HEK293T (cell line): ENCODE data around the gene CYP1B1.

Experiments used
- CTCF ChIA-PET: fragments of 350-600 bp; formaldehyde crosslinking; extraction: SDS; loops from one replicate; lab custom pipeline; 2021; ENCODE audit warnings: antibody characterized with exemption, inconsistent platforms; lab: Yijun Ruan, JAX
- POLR2A ChIA-PET: fragments of 350-600 bp; formaldehyde crosslinking; extraction: SDS; loops from one replicate; lab custom pipeline; 2020; ENCODE audit warnings: antibody characterized with exemption, inconsistent platforms; lab: Yijun Ruan, JAX
- DNase-seq: peaks from one replicate; pipeline ENCODE4 v3.0.0; 2012; ENCODE audit warnings: mixed read lengths; ENCODE audit errors: extremely low spot score
- ARNT ChIP-seq: fragments of 450-650 bp; IDR thresholded peaks from 2 replicates; pipeline ENCODE4 v1.6.1; 2017; ENCODE audit warnings: mild to moderate bottlenecking
- BHLHE40 ChIP-seq: fragments of 450-650 bp; IDR thresholded peaks from 2 replicates; pipeline ENCODE4 v1.6.1; 2016; ENCODE audit warnings: mild to moderate bottlenecking, moderate library complexity, borderline replicate concordance
- CTBP1 ChIP-seq: fragments of 450-650 bp; IDR thresholded peaks from 2 replicates; pipeline ENCODE4 v1.6.1; 2016; ENCODE audit warnings: borderline replicate concordance
- ELF4 ChIP-seq: fragments of 450-650 bp; IDR thresholded peaks from 2 replicates; pipeline ENCODE4 v1.6.1; 2017; ENCODE audit warnings: antibody characterized with exemption
- FOXA1 ChIP-seq: fragments of 450-650 bp; IDR thresholded peaks from 2 replicates; pipeline ENCODE4 v1.6.1; 2016; ENCODE audit warnings: mild to moderate bottlenecking
- FOXK2 ChIP-seq: fragments of 450-650 bp; IDR thresholded peaks from 2 replicates; pipeline ENCODE4 v1.6.1; 2016; ENCODE audit warnings: mild to moderate bottlenecking
- FOXM1 ChIP-seq: fragments of 450-650 bp; IDR thresholded peaks from 2 replicates; pipeline ENCODE4 v1.6.1; 2017; ENCODE audit warnings: mild to moderate bottlenecking, borderline replicate concordance
- HDGF ChIP-seq: fragments of 450-650 bp; IDR thresholded peaks from 2 replicates; pipeline ENCODE4 v1.6.1; 2017; ENCODE audit warnings: antibody characterized with exemption, borderline replicate concordance
- L3MBTL2 ChIP-seq: fragments of 450-650 bp; conservative IDR thresholded peaks from 2 replicates; pipeline ENCODE4 v1.6.1; 2016; ENCODE audit warnings: mild to moderate bottlenecking
- LEF1 ChIP-seq: fragments of 450-650 bp; IDR thresholded peaks from 2 replicates; pipeline ENCODE4 v1.6.1; 2017; ENCODE audit warnings: mild to moderate bottlenecking, borderline replicate concordance
- NFRKB ChIP-seq: fragments of 450-650 bp; IDR thresholded peaks from 2 replicates; pipeline ENCODE4 v1.6.1; 2016; ENCODE audit warnings: mild to moderate bottlenecking, moderate library complexity
- SP1 ChIP-seq: fragments of 450-650 bp; IDR thresholded peaks from 2 replicates; pipeline ENCODE4 v1.6.1; 2017
- SUZ12 ChIP-seq: fragments of 450-650 bp; IDR thresholded peaks from 2 replicates; pipeline ENCODE4 v1.6.1; 2016; ENCODE audit warnings: mild to moderate bottlenecking
- TARDBP ChIP-seq: fragments of 450-650 bp; IDR thresholded peaks from 2 replicates; pipeline ENCODE4 v1.6.1; 2016
- ZNF384 ChIP-seq: fragments of 450-650 bp; IDR thresholded peaks from 2 replicates; pipeline ENCODE4 v1.6.1; 2016
- TF ChIP-seq, protein P1 (sequence below): fragments of 450-650 bp; IDR thresholded peaks from 2 replicates; pipeline ENCODE4 v1.6.1; 2016

CYP1B1 gene

GRCh38 chr2:38070438-38070837, 5.5 kb downstream of the CYP1B1 start:
- CTCF ChIA-PET: no interaction called here
- TF ChIP-seq FOXM1 (no peak), SUZ12 (no peak), ARNT (no peak), FOXA1 (no peak), ZNF384 (no peak), BHLHE40 (no peak), LEF1 (no peak), L3MBTL2 (no peak), CTBP1 (no peak), ELF4 (no peak), HDGF (no peak), NFRKB (no peak), TARDBP (no peak), SP1 (no peak), FOXK2 (no peak)
- TF ChIP-seq, protein P1, sequence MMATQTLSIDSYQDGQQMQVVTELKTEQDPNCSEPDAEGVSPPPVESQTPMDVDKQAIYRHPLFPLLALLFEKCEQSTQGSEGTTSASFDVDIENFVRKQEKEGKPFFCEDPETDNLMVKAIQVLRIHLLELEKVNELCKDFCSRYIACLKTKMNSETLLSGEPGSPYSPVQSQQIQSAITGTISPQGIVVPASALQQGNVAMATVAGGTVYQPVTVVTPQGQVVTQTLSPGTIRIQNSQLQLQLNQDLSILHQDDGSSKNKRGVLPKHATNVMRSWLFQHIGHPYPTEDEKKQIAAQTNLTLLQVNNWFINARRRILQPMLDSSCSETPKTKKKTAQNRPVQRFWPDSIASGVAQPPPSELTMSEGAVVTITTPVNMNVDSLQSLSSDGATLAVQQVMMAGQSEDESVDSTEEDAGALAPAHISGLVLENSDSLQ: no peak
- POLR2A ChIA-PET: no interaction called here
- DNase-seq: no peak

- ChIA-PET CTCF (no interaction called here), POLR2A (interaction anchor here (1.2 kb wide), 1 partner anchor 8 kb away, joined by 5 read pairs; the partner anchor contains the start of gene CYP1B1)
- TF ChIP-seq TARDBP: no peak
- TF ChIP-seq CTBP1: no peak
- TF ChIP-seq FOXK2: no peak
- TF ChIP-seq ARNT: no peak
- no peak for TF ChIP-seq LEF1
- TF ChIP-seq L3MBTL2: no peak
- TF ChIP-seq NFRKB: no peak
- TF ChIP-seq HDGF: no peak
- TF ChIP-seq BHLHE40: no peak
- TF ChIP-seq ELF4: no peak
- TF ChIP-seq SP1: no peak
- TF ChIP-seq, protein P1: no peak
- DNase-seq: no peak
These were observed 7.7 kb downstream of the CYP1B1 start for GRCh38 chr2:38068234-38068633.

GRCh38 chr2:38066421-38067115, 9.4 kb downstream of the CYP1B1 start:
- ChIA-PET CTCF (no interaction called here), POLR2A (no interaction called here)
- TF ChIP-seq SP1 (no peak), FOXK2 (no peak), NFRKB (no peak), ELF4 (no peak), BHLHE40 (no peak), CTBP1 (no peak), TARDBP (no peak), FOXM1 (no peak), SUZ12 (no peak), L3MBTL2 (no peak), LEF1 (no peak)
- TF ChIP-seq, protein P1: no peak
- no peak for DNase-seq

- TF ChIP-seq ARNT (no peak), L3MBTL2 (no peak), FOXM1 (no peak), FOXA1 (no peak), LEF1 (no peak), FOXK2 (no peak), NFRKB (no peak), SP1 (no peak), BHLHE40 (no peak), HDGF (no peak), TARDBP (no peak), ELF4 (no peak), SUZ12 (no peak), ZNF384 (no peak), CTBP1 (no peak)
- TF ChIP-seq, protein P1: no peak
- ChIA-PET POLR2A (interaction anchor here (1.3 kb wide), 1 partner anchor 11 kb away, joined by 5 read pairs; the partner anchor contains the start of gene CYP1B1), CTCF (interaction anchor here (1.1 to 1.5 kb wide), 2 partner anchors 10 kb away, joined by 3 to 5 read pairs; partner anchors contain the start of gene CYP1B1)
- no peak for DNase-seq
These were observed 10.3 kb downstream of the CYP1B1 start for GRCh38 chr2:38065502-38066135.

DNA sequence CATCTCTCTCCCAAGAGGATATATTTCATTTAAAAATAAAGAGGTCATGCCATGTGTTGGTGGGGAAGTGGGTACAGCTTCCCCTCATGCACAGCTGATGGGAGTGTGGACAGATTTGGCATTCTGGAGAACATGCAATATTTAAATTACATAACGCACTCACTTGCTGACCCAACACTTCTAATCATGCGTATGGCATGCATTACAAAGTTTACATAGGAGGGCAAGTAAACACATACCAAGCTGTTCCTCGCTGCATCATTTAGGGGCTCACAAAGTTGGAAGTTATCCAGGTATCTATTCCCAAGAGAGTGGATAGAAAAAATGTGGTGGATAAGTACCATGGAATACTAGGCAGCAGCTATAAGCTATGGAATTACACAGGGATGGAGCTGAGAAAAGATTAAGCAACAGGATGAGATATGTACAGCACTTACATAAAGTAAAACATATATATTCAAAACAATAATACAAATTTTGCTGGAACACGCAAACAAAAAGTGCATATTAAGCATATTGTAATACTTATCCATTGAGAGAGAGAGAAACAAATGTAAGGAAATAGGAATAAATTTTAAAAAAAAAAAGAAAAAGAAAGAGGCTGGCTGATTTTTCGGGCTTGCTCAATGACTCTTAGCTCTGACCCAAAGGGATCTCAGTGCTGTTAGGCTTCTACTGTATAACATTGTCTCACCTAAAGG, 11.0 kb downstream of the CYP1B1 start:
- ChIA-PET POLR2A (interaction anchor here (1.3 kb wide), 1 partner anchor 11 kb away, joined by 5 read pairs; the partner anchor contains the start of gene CYP1B1), CTCF (interaction anchor here (1.1 to 1.5 kb wide), 2 partner anchors 10 to 11 kb away, joined by 3 to 5 read pairs; partner anchors contain the start of gene CYP1B1)
- no peak for DNase-seq
- TF ChIP-seq SUZ12 (no peak), FOXM1 (no peak), FOXK2 (no peak), ARNT (no peak), TARDBP (no peak), NFRKB (no peak), FOXA1 (no peak), ZNF384 (no peak)
- TF ChIP-seq, protein P1: no peak
